ENCODE data around the gene SQOR.
A peak's percentile ranks its signal among the peaks of the same experiment; 100 is the strongest.

SQOR gene

GRCh38 chr15:45690581-45691260 lies 55.9 kb downstream of the SQOR start:
- no peak for DNase-seq (ENCODE audit: low spot score)
- no peak for TF ChIP-seq CTCF (IDR thresholded peaks at IDR 0.05; ENCODE audit: extremely low read depth, missing control alignments)

- no peak for DNase-seq (ENCODE audit: low spot score)
- no peak for TF ChIP-seq CTCF (IDR thresholded peaks at IDR 0.05; ENCODE audit: extremely low read depth, missing control alignments)
Measured at GRCh38 chr15:45701108-45701507, 66.3 kb downstream of the SQOR start.

GRCh38 chr15:45702041-45702440 lies 67.2 kb downstream of the SQOR start:
- no peak for DNase-seq (ENCODE audit: low spot score)
- no peak for TF ChIP-seq CTCF (IDR thresholded peaks at IDR 0.05; ENCODE audit: extremely low read depth, missing control alignments)

- no peak for DNase-seq (ENCODE audit: low spot score)
- no peak for TF ChIP-seq CTCF (IDR thresholded peaks at IDR 0.05; ENCODE audit: extremely low read depth, missing control alignments)
Measured at GRCh38 chr15:45703670-45704328, 69.0 kb downstream of the SQOR start.

- DNase-seq (ENCODE audit: low spot score), result peak; percentile 24
- no peak for TF ChIP-seq CTCF (IDR thresholded peaks at IDR 0.05; ENCODE audit: extremely low read depth, missing control alignments)
Measured at GRCh38 chr15:45704329-45705249, 69.8 kb downstream of the SQOR start.

- DNase-seq (ENCODE audit: low spot score), result peak; percentile 80
Measured at GRCh38 chr15:45705510-45706473, 71.0 kb downstream of the SQOR start.

More at GRCh38 chr15:45705510-45706473, 71.0 kb downstream of the SQOR start:
- TF ChIP-seq CTCF (IDR thresholded peaks at IDR 0.05; ENCODE audit: extremely low read depth, missing control alignments), result peak; percentile 79
